Activated CD4-positive, alpha-beta T cell treated with anti-CD3 and anti-CD28 coated beads, Interleukin-2, amount 50 U/mL, for 4 hours (primary cell): ENCODE measurements around the gene ZCCHC4.

Experiments
- DNase-seq, 2 experiments: peaks; one replicate each; pipeline ENCODE4 v3.0.0-alpha.2; 2020

ZCCHC4 gene

GRCh38 chr4:25379591-25379990 lies 67.0 kb downstream of the ZCCHC4 start:
- no peak for DNase-seq

DNA sequence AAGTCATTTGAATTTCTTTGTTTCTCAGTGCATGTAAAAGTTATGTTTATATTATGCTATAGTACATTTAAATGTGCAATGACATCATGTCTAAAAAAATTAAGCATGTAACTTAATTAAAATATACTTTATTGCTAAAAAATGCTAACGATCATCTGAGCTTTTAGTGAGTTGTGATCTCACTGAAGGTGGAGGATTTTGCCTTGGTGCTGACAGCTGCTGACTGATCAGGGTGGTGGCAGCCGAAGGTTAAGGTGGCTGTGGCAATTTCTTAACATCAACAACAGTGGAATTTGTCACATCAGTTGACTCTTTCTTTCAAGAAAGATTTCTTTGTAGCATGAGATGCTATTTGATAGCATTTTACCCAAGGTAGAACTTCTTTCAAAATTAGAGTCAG lies 71.1 kb downstream of the ZCCHC4 start:
- no peak for DNase-seq

DNA sequence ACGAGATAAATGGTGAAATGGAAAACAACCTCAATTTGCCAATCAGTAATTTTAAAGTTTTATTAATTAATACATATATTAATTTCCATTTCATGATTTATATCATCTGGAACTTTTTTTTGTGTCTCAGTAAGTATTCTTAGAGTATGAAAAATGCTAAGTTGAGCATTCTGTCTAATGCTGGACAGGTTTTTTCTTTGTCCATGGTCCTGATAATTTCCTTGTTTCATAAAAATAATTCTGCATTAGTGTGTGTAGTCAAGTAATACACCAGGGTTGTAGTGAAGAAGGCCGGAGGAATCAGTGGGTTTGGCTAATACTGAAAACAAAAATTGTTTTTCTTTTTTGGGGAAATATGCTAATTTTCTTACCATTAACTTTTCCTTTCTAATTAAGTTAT lies 74.4 kb downstream of the ZCCHC4 start:
- DNase-seq = no peak

- no peak for DNase-seq
These were observed 84.7 kb downstream of the ZCCHC4 start for GRCh38 chr4:25397305-25397704.

- DNase-seq = no peak
These were observed 86.9 kb downstream of the ZCCHC4 start for GRCh38 chr4:25399510-25399909.

DNA sequence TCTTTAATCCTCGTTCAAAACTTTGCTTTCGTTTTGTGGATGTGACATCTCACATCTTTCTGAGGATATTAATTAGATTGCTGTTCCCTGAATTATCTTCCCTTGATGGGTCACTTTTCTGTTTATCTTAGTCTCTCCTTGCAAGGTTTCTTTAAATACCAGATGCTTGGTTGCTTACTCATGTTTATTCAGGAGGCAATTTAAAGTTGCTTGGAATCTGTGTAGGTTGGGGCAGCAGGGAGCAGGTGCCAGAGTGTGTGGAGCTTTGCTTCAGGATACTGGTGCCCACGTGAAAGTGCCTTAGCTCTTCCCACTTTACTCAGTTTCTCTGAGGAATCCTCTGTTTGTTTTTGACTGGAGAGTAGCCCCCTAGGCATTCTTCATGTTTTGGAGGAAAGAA lies 88.5 kb downstream of the ZCCHC4 start:
- DNase-seq = no peak

- DNase-seq = no peak
These were observed 89.9 kb downstream of the ZCCHC4 start for GRCh38 chr4:25402521-25402920.

DNA sequence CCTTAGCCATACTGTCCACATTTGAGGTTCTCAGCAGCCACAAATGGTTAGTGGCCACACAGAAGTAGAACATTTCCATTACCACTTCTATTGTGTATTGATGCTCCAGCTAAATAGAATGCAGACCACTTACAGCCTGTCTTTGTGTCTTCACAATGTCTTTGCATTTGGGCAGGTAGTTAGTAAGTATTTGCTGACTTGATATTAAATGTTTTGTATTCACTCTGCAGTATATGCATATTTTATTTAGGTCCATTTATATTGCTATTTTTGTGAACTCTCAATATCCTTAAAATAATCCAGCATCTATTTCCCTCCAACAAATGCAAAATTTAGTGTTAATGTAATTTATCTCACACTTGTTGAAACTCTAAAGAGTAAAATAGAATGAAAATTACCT lies 91.1 kb downstream of the ZCCHC4 start:
- DNase-seq = no peak

GRCh38 chr4:25405453-25405852 lies 92.9 kb downstream of the ZCCHC4 start:
- DNase-seq = no peak

DNA sequence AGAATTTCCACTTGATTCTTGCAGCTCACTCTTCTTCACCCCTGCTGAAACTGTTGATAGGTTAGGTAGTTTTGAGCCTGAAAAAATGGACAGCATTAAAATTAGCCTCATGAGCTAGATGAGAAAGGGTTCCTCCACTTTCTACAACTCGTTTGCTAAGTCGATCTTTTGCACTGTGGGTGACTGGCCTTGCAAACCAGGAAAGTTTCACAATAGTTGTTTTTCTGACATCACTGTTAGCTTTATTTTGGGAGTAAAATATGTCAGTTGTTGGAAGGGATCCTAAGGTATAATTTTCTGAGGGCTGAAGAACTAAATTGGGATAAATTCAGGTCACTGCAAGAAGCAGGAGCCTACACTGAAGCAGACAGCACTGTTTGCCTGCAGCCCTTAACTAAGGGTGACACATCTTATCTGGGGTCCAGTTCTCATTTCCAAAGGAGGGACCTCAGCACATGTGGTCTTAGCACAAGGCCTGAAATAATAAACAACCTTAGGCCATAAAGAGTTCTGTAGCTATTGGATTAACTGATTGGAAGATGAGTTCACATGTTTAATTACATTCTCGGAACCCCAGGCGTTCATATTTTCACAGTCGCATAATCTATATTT lies 93.6 kb downstream of the ZCCHC4 start:
- DNase-seq = no peak

DNA sequence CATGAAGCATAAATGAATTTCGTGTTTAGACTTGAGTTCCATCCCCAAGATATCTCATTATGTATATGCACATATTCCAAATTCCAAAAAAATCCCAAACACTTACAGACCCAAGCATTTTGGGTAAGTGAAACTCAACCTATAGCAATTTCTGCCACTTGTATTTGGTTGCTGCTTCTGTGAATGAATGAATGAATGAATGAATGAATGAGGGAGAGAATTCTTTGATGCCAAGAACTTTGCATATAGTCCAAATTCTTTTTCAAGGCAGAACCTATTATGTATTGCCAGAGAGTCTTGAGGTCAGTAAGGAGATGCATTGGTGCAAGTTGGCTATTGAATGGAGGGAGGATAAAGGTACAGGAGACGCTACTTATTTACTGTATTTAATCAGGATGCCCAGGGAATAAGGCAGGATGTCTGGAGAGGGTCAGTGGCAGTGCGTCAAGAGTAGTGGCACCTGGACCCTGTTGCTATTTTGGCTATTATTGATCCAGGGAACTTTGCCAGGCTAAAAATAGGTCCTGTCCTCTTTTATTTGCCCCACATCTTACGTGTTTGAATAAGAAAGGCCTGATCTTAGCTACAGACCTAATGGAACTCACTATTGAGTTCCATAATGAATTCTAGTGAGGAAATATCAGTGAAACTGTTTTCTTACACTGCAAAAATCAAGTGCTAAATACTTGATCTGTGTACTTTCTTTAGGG lies 98.4 kb downstream of the ZCCHC4 start:
- DNase-seq = no peak

GRCh38 chr4:25413261-25413660 lies 100.7 kb downstream of the ZCCHC4 start:
- no peak for DNase-seq

- no peak for DNase-seq
These were observed 104.4 kb downstream of the ZCCHC4 start for GRCh38 chr4:25417014-25417413.
